HCEC 1CT (cell line): ENCODE results near the gene RASSF5.
"Not testable (repeated sequence)": the region's sequence is repeated elsewhere in the genome, so short reads cannot be mapped to it uniquely, and the experiment has no call there.

Source experiments
- DNase-seq: peaks from one replicate; pipeline ENCODE4 v3.0.0-alpha.2; 2017

Gene RASSF5

GRCh38 chr1:206575165-206575893 lies 68.0 kb downstream of the RASSF5 start:
- DNase-seq = peak; percentile 81

- DNase-seq = no peak
Measured at GRCh38 chr1:206575894-206576737, 68.8 kb downstream of the RASSF5 start.

- DNase-seq = no peak
Measured at GRCh38 chr1:206577626-206578025, 70.3 kb downstream of the RASSF5 start.

- DNase-seq = peak; percentile 13
Measured at GRCh38 chr1:206578068-206578977, 71.0 kb downstream of the RASSF5 start.

GRCh38 chr1:206578978-206579374 lies 71.6 kb downstream of the RASSF5 start:
- DNase-seq = no peak

GRCh38 chr1:206579747-206580437 lies 72.6 kb downstream of the RASSF5 start:
- DNase-seq = peak; percentile 4

- no peak for DNase-seq
Measured at GRCh38 chr1:206580438-206581113, 73.2 kb downstream of the RASSF5 start.

GRCh38 chr1:206581114-206581497 lies 73.8 kb downstream of the RASSF5 start:
- DNase-seq = not testable (repeated sequence)

- DNase-seq = no peak
Measured at GRCh38 chr1:206581571-206581981, 74.2 kb downstream of the RASSF5 start.

GRCh38 chr1:206582537-206582936 lies 75.2 kb downstream of the RASSF5 start:
- no peak for DNase-seq

GRCh38 chr1:206582971-206583706 lies 75.8 kb downstream of the RASSF5 start:
- no peak for DNase-seq

- DNase-seq = peak; percentile 60
Measured at GRCh38 chr1:206583707-206584648, 76.6 kb downstream of the RASSF5 start.

- no peak for DNase-seq
Measured at GRCh38 chr1:206584683-206585082, 77.4 kb downstream of the RASSF5 start.

GRCh38 chr1:206586501-206587445 lies 79.4 kb downstream of the RASSF5 start:
- DNase-seq = no peak

GRCh38 chr1:206587904-206588303 lies 80.6 kb downstream of the RASSF5 start:
- DNase-seq = no peak

GRCh38 chr1:206588492-206588891 lies 81.2 kb downstream of the RASSF5 start:
- DNase-seq = no peak

GRCh38 chr1:206589206-206589605 lies 81.9 kb downstream of the RASSF5 start:
- peak; percentile 98 for DNase-seq

GRCh38 chr1:206590025-206590758 lies 82.9 kb downstream of the RASSF5 start:
- peak; percentile 70 for DNase-seq
